ENCODE data around the gene GPRASP3. TPM values are rescaled to one million over a fixed set of nuclear protein-coding genes. Genes with fewer than 3 reads are reported as not detected.

GPRASP3 gene
- total and polyA plus RNA-seq, 2 of the 4 experiments (the other 2 are of a cell fraction): 2.2 to 8.1 TPM

DNA sequence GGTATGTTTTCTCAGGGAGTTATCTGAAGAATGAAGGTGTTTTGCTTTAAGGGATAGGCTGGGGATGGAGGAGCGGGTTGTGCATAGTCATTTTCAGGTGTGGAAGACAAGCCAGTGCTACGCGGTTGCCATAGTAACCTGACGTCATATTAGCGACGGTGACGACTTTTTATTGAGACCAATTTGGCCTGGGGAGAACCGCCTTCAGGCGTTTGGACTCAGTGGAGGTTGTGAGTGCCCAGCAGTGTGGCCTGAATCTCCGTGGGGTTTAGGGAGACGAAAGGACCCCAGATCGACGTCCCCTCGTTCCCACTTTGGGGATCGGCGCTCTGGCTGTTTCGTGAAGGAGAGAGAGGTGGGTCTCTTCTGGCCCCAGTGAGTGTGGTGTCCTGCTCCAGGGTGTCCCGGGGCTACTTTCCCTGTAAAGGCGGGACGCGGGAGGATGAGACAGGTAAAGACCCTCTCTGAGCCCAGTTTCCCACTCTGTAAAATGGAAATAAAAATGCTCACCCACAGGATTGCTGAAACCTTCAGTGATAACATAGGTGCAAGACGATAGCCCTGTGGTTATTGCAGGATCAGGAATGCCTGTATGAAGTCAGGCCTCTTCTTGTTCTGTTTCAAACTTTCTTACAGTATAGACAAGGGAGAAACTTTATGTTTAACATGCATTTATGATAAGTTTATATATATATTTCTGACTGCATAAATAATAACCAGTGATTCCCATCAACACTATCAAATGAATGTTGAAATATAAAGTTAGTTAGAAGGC, 48.6 kb downstream of the GPRASP3 start:
- Histone ChIP-seq H3K27ac (ENCODE audit: insufficient read depth, low read length) (peak overlapping the region; percentile 59), H3K4me1 (ENCODE audit: control insufficient read depth, insufficient read depth, low read length) (peaks cover 4% of the 10 kb centered on the region), H3K18ac (ENCODE audit: low read depth, low read length) (no peak overlapping the region; the same call in 1 of the 2 replicates), H2BK5ac (ENCODE audit: low read depth, low read length, poor library complexity, severe bottlenecking) (no peak overlapping the region), H3K36me3 (ENCODE audit: control insufficient read depth, insufficient read depth, low read length) (no peaks in the 10 kb centered on the region), H2AFZ (replicated peaks; ENCODE audit: low read length, poor library complexity) (peak overlapping the region; percentile 95), H3K4me3 (ENCODE audit: insufficient read depth, low read depth, low read length) (peak overlapping the region; percentile 66), H3K27me3 (ENCODE audit: control insufficient read depth, insufficient read depth, low read length) (no peaks in the 10 kb centered on the region), H4K20me1 (ENCODE audit: insufficient read depth, low read length) (peaks cover 3% of the 10 kb centered on the region; the same call in 1 of the 2 replicates), H3K4ac (ENCODE audit: low read depth, low read length) (peak overlapping the region; percentile 77), H4K5ac (ENCODE audit: low read depth, low read length) (peak overlapping the region; percentile 58; the same call in 1 of the 2 replicates), H4K91ac (ENCODE audit: insufficient read depth, low read depth, low read length) (peak overlapping the region; percentile 81), H2BK120ac (ENCODE audit: low read depth, low read length) (peak overlapping the region; percentile 53), H4K8ac (ENCODE audit: low read depth in 2 of 2, low read length in 2 of 2) (peak overlapping the region; percentile 93 to 98), H3K9me1 (ENCODE audit: insufficient read depth, low read length) (no peaks in the 10 kb centered on the region), H3K79me1 (ENCODE audit: low read depth in 1 of 2, low read length in 2 of 2) (peaks cover 0 to 5% of the 10 kb centered on the region in 2 experiments; a peak in 2 of 4 replicates), H3K23ac (ENCODE audit: low read depth, low read length) (peak overlapping the region; percentile 82; the same call in 1 of the 2 replicates), H3K9me3 (ENCODE audit: control insufficient read depth, insufficient read depth, low read length) (no peaks in the 10 kb centered on the region), H2BK15ac (ENCODE audit: low read depth, low read length) (no peak overlapping the region; the same call in 2 of the 3 replicates), H3K14ac (replicated peaks; ENCODE audit: low read depth, low read length) (peak overlapping the region; percentile 97), H2AK5ac (ENCODE audit: low read depth, low read length) (no peak overlapping the region), H2BK20ac (ENCODE audit: low read depth, low read length) (no peak overlapping the region), H3K4me2 (ENCODE audit: low read depth, low read length) (peak overlapping the region; percentile 53), H3K9ac (ENCODE audit: low read depth, low read length) (peak overlapping the region; percentile 78), H2AK9ac (replicated peaks; ENCODE audit: low read depth, low read length, poor library complexity) (peak overlapping the region; percentile 12), H3K56ac (ENCODE audit: extremely low read depth, insufficient read depth, low read length) (peak overlapping the region; percentile 50)
- no TSS peak for BruUV-seq (replicated peaks)
- ChIA-PET CTCF (interaction anchor here (0.6 kb wide), 1 partner anchor 85 kb away, joined by 4 read pairs; no protein-coding TSS in a partner anchor), POLR2A (ENCODE audit: unreplicated experiment) (no interaction called here)
- dilution Hi-C loops (cut with HindIII; ENCODE audit: low sequenced_read_pairs, unreplicated experiment): no loop called here
- 8% methylated on average over 8 of the region's 22 CpGs; no CpG with 5 or more reads in 1 of the 2 experiments for WGBS, 2 experiments (ENCODE audit: extremely low coverage in 2 of 2, insufficient read length in 1 of 2)
- in situ Hi-C loops (cut with MboI; ENCODE audit: low sequenced_read_pairs): no loop called here
- DNase-seq (peak; percentile 88), ATAC-seq (ENCODE audit: low read depth) (peak; percentile 80)
- intact Hi-C loops (cut with micrococcal nuclease): loop anchor here (5.0 kb wide), 1 partner anchor 172 kb away; the partner anchor contains the start of gene ARMCX5
- peak; percentile 69; the same call in 1 of the 2 replicates for TF ChIP-seq POLR2A (IDR thresholded peaks at IDR 0.05; ENCODE audit: low read depth, low read length)
- no peak for TF ChIP-seq MAFK (IDR thresholded peaks at IDR 0.05; ENCODE audit: low read depth, low read length)
- TF ChIP-seq SMC3 (IDR thresholded peaks at IDR 0.05; ENCODE audit: low read depth, low read length): no peak
- TF ChIP-seq NFE2L2 (IDR thresholded peaks at IDR 0.05; ENCODE audit: low read depth, low read length): peak; percentile 59; the same call in 1 of the 2 replicates
- TF ChIP-seq CHD1 (IDR thresholded peaks at IDR 0.05; ENCODE audit: low read depth, low read length): no peak
- no peak for TF ChIP-seq MAZ (IDR thresholded peaks at IDR 0.05; ENCODE audit: borderline replicate concordance, low read depth, low read length)

Small RNAs within 50 kb of the gene (microRNA-seq; reads per million reads assigned to microRNA genes)
- not detected for gene RNU6-589P (ENCODE audit: insufficient read depth, insufficient read length)

Small RNAs within 50 kb of the gene (small RNA-seq; reads per million reads assigned to genes)
- 0 to 1.2 (median 0) reads per million in 5 experiments for gene RNU6-589P

Other genes starting within 250 kb of the GPRASP3 start
- gene TCP11X2, start 248.9 kb upstream of the GPRASP3 start, total RNA-seq (2012; rRNA removed): not detected in 2 replicates
- gene TCP11X2, start 248.9 kb upstream of the GPRASP3 start, polyA plus RNA-seq (2012; rRNA removed): not detected in 2 replicates
- gene TMSB15A, start 204.0 kb upstream of the GPRASP3 start, total RNA-seq (2012; rRNA removed): 13.6 and 32.8 TPM in 2 replicates
- gene TMSB15A, start 204.0 kb upstream of the GPRASP3 start, polyA plus RNA-seq (2012; rRNA removed): 28.8 and 30.5 TPM in 2 replicates
- gene ARMCX5, start 121.2 kb upstream of the GPRASP3 start, total RNA-seq (2012; rRNA removed): 20.8 and 24.9 TPM in 2 replicates
- 9.6 and 12.2 TPM in 2 replicates for gene ARMCX5, start 121.2 kb upstream of the GPRASP3 start, polyA plus RNA-seq (2012; rRNA removed)
- gene GPRASP1, start 69.3 kb upstream of the GPRASP3 start, total RNA-seq (2012; rRNA removed): 1.3 and 1.7 TPM in 2 replicates
- 1.2 and 1.5 TPM in 2 replicates for gene GPRASP1, start 69.3 kb upstream of the GPRASP3 start, polyA plus RNA-seq (2012; rRNA removed)
- gene GPRASP2, start 8.3 kb upstream of the GPRASP3 start, total RNA-seq (2012; rRNA removed): 23.6 and 24.7 TPM in 2 replicates
- 9.0 and 9.4 TPM in 2 replicates for gene GPRASP2, start 8.3 kb upstream of the GPRASP3 start, polyA plus RNA-seq (2012; rRNA removed)
- 0.28 and 0.36 TPM in 2 replicates for gene RAB40AL, start 216.5 kb downstream of the GPRASP3 start, total RNA-seq (2012; rRNA removed)
- gene RAB40AL, start 216.5 kb downstream of the GPRASP3 start, polyA plus RNA-seq (2012; rRNA removed): 0.24 and 0.34 TPM in 2 replicates